Neural cell (in vitro differentiated cells): ENCODE measurements around the gene ADORA2A. TPM values are rescaled to one million over a fixed set of nuclear protein-coding genes. Genes with fewer than 3 reads are reported as not detected.

Experiments
- H2AFZ ChIP-seq: fragments of 200-600, 300-800 bp; sonication (generic), shearing (Covaris generic); 2 replicates; pipeline ENCODE4 v1.6.0; 2014; ENCODE audit warnings: low read depth, mild to moderate bottlenecking, antibody characterized with exemption, low read length, moderate library complexity
- H3F3A ChIP-seq: fragments of 200-600 bp; shearing (Covaris generic); 2 replicates; pipeline ENCODE4 v1.6.1; 2016; ENCODE audit warnings: mild to moderate bottlenecking, moderate library complexity, mixed read lengths, antibody characterized with exemption, low read length; ENCODE audit not compliant: insufficient read depth, poor library complexity, severe bottlenecking
- H3K27ac ChIP-seq: fragments of 200-600, 300-800 bp; sonication (generic), shearing (Covaris generic); 2 replicates; pipeline ENCODE4 v1.5.1; 2014; ENCODE audit warnings: mild to moderate bottlenecking, low read length, moderate library complexity
- H3K27me3 ChIP-seq: fragments of 300-800, 200-600 bp; sonication (generic), shearing (Covaris generic); 2 replicates; pipeline ENCODE4 v1.6.0; 2014; ENCODE audit warnings: mild to moderate bottlenecking, low read depth, low read length, moderate library complexity; ENCODE audit not compliant: insufficient read depth
- H3K36me3 ChIP-seq: fragments of 300-800, 200-600 bp; sonication (generic), shearing (Covaris generic); 2 replicates; pipeline ENCODE4 v1.5.1; 2014; ENCODE audit warnings: mild to moderate bottlenecking, antibody characterized with exemption, low read length, moderate library complexity; ENCODE audit not compliant: insufficient read depth
- H3K4me2 ChIP-seq: fragments of 300-800, 200-600 bp; sonication (generic), shearing (Covaris generic); 2 replicates; pipeline ENCODE4 v1.6.0; 2014; ENCODE audit warnings: mild to moderate bottlenecking, low read length
- H3K4me3 ChIP-seq: fragments of 300-800, 200-600 bp; sonication (generic), shearing (Covaris generic); 2 replicates; pipeline ENCODE4 v1.5.1; 2014; ENCODE audit warnings: mild to moderate bottlenecking, low read length, moderate library complexity
- H3K79me2 ChIP-seq: fragments of 200-600 bp; shearing (Covaris generic); replicated peaks from 2 replicates; pipeline ENCODE4 v1.6.0; 2014; ENCODE audit warnings: mild to moderate bottlenecking, low read length, moderate library complexity; ENCODE audit not compliant: insufficient read depth
- H3K9ac ChIP-seq: fragments of 300-800, 200-600 bp; sonication (generic), shearing (Covaris generic); 2 replicates; pipeline ENCODE4 v1.6.1; 2016; ENCODE audit warnings: mild to moderate bottlenecking, low read length, mixed read lengths
- H3K9me2 ChIP-seq: fragments of 200-600 bp; shearing (Covaris generic); 2 replicates; pipeline ENCODE4 v1.6.1; 2016; ENCODE audit warnings: mild to moderate bottlenecking, low read length, mixed read lengths; ENCODE audit not compliant: insufficient read depth
- H3K9me3 ChIP-seq: fragments of 200-600, 300-800 bp; sonication (generic), shearing (Covaris generic); 2 replicates; pipeline ENCODE4 v1.6.1; 2016; ENCODE audit warnings: mild to moderate bottlenecking, mixed run types, low read length, moderate library complexity, mixed read lengths
- H4K20me1 ChIP-seq: fragments of 200-600 bp; shearing (Covaris generic); 2 replicates; pipeline ENCODE4 v1.6.1; 2016; ENCODE audit warnings: mild to moderate bottlenecking, mixed run types; ENCODE audit not compliant: insufficient read depth
- EP300 ChIP-seq: fragments of 450-650 bp; conservative IDR thresholded peaks from 2 replicates; pipeline ENCODE4 v1.6.1; 2014; ENCODE audit warnings: antibody characterized with exemption, mild to moderate bottlenecking, moderate library complexity; ENCODE audit not compliant: poor library complexity, severe bottlenecking
- EZH2 ChIP-seq: fragments of 200-600, 300-800 bp; shearing (Covaris generic), sonication (generic); IDR thresholded peaks from 2 replicates; pipeline ENCODE4 v1.6.1; 2014; ENCODE audit warnings: antibody characterized with exemption, low read length, borderline replicate concordance, mild to moderate bottlenecking; ENCODE audit not compliant: insufficient read depth, poor library complexity, severe bottlenecking
- MXI1 ChIP-seq: fragments of 450-650 bp; conservative IDR thresholded peaks from 2 replicates; pipeline ENCODE4 v1.6.1; 2014; ENCODE audit warnings: antibody characterized with exemption, mild to moderate bottlenecking; ENCODE audit not compliant: poor library complexity, severe bottlenecking
- POLR2AphosphoS5 ChIP-seq: IDR thresholded peaks from 2 replicates; pipeline ENCODE4 v1.6.1; 2012
- RAD21 ChIP-seq: fragments of 450-650 bp; conservative IDR thresholded peaks from 2 replicates; pipeline ENCODE4 v1.6.1; 2014; ENCODE audit warnings: antibody characterized with exemption, mild to moderate bottlenecking, moderate library complexity
- SMC3 ChIP-seq: fragments of 450-650 bp; conservative IDR thresholded peaks from 2 replicates; pipeline ENCODE4 v1.6.1; 2014; ENCODE audit warnings: antibody characterized with exemption, mild to moderate bottlenecking, moderate library complexity; ENCODE audit not compliant: poor library complexity
- TAF1 ChIP-seq: IDR thresholded peaks from 2 replicates; pipeline ENCODE4 v1.6.1; 2012; ENCODE audit warnings: low read depth
- polyA plus RNA-seq: library from polyadenylated mRNA; depleted of rRNA; stranded (reverse); fragments of >200 nt; gene quantifications from 2 replicates; pipeline ENCODE4 v1.2.3, GENCODE V29; 2014
- TF ChIP-seq, protein P1 (sequence below): fragments of 450-650 bp; IDR thresholded peaks from 2 replicates; pipeline ENCODE4 v1.5.1; 2014; ENCODE audit warnings: antibody characterized with exemption, mild to moderate bottlenecking, moderate library complexity; ENCODE audit not compliant: poor library complexity, severe bottlenecking
- TF ChIP-seq, protein P2 (sequence below): IDR thresholded peaks from 2 replicates; pipeline ENCODE4 v1.6.1; 2012; ENCODE audit warnings: borderline replicate concordance

Gene ADORA2A
- polyA plus RNA-seq, 1 donor from 2014 or later: 2.9 TPM

DNA sequence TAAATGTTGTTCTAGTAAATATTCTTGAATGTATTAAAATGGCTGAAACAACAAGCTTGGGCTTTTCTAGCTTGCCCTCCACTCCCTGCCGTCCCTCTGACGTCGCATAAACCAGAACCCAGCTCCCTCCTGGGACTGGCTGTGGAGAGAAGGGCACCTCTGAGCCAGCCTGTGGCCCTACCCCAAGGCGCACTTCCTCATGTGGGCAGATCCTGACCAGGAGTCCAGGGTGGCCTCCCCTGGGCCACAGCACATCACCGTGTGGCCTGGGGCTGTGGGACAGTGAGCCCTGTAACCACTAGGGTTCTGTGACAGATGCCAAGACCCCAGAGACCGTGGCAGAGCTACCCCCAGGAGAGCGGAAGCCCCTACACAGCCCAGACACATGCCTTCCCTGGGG is 10.2 kb upstream of the ADORA2A start:
- Histone ChIP-seq H3K9me3 (no peaks in the 10 kb centered on the region), H3K27ac (no peak overlapping the region), H3K4me2 (no peak overlapping the region), H3K9me2 (no peaks in the 10 kb centered on the region), H2AFZ (no peak overlapping the region), H3K27me3 (no peaks in the 10 kb centered on the region), H3K79me2 (no peaks in the 10 kb centered on the region), H3K36me3 (no peaks in the 10 kb centered on the region), H3K4me3 (no peak overlapping the region), H3F3A (no peaks in the 10 kb centered on the region), H4K20me1 (no peaks in the 10 kb centered on the region), H3K9ac (no peak overlapping the region)
- TF ChIP-seq SMC3 (no peak), EZH2 (no peak), POLR2AphosphoS5 (no peak)
- TF ChIP-seq, protein P1, sequence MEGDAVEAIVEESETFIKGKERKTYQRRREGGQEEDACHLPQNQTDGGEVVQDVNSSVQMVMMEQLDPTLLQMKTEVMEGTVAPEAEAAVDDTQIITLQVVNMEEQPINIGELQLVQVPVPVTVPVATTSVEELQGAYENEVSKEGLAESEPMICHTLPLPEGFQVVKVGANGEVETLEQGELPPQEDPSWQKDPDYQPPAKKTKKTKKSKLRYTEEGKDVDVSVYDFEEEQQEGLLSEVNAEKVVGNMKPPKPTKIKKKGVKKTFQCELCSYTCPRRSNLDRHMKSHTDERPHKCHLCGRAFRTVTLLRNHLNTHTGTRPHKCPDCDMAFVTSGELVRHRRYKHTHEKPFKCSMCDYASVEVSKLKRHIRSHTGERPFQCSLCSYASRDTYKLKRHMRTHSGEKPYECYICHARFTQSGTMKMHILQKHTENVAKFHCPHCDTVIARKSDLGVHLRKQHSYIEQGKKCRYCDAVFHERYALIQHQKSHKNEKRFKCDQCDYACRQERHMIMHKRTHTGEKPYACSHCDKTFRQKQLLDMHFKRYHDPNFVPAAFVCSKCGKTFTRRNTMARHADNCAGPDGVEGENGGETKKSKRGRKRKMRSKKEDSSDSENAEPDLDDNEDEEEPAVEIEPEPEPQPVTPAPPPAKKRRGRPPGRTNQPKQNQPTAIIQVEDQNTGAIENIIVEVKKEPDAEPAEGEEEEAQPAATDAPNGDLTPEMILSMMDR: no peak

DNA sequence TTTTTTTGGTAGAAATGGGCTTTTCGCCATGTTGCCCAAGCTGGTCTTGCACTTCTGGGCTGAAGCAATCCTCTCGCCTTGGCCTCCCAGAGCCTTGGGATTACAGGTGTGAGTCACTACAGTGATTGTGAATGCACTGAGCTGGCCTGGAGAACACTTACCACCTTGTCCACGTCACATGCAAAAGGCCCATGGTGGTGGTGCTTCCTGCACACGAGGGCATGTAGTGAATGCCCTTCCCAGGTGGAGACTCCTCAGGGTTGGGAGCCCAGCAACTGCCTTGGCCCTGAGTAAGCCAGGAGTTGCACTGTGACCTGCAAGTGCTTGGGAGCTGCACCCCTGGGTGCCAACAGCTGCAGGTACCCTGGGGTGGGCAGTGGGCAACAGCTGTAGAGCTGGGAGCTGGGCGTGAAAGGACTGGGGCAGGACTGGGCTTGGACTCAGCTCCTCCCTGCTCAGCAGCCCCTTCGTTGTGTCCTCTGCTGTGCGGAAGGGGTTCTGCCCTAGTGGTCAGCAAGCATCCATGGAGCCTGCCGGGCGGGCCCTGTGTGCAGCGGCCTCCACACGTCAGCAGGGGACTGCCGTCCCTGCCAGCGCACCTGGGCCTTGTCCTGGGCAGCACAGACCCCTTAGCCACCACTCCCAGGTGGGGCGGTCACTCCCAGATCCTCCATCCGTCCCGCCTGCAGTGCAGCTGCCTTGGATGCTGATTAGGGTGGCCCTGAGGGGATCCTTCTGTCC is 9.3 kb upstream of the ADORA2A start:
- Histone ChIP-seq H3K27ac (no peak overlapping the region), H3K4me3 (no peak overlapping the region), H3F3A (no peaks in the 10 kb centered on the region), H3K27me3 (no peaks in the 10 kb centered on the region), H3K4me2 (no peak overlapping the region), H3K9ac (no peak overlapping the region), H3K9me2 (no peaks in the 10 kb centered on the region), H3K79me2 (no peaks in the 10 kb centered on the region), H4K20me1 (no peaks in the 10 kb centered on the region), H3K36me3 (no peaks in the 10 kb centered on the region), H3K9me3 (no peaks in the 10 kb centered on the region), H2AFZ (no peak overlapping the region)
- TF ChIP-seq MXI1 (no peak), RAD21 (no peak), TAF1 (no peak), EP300 (no peak), SMC3 (no peak), EZH2 (no peak), POLR2AphosphoS5 (no peak)
- TF ChIP-seq, protein P1: no peak
- TF ChIP-seq, protein P2, sequence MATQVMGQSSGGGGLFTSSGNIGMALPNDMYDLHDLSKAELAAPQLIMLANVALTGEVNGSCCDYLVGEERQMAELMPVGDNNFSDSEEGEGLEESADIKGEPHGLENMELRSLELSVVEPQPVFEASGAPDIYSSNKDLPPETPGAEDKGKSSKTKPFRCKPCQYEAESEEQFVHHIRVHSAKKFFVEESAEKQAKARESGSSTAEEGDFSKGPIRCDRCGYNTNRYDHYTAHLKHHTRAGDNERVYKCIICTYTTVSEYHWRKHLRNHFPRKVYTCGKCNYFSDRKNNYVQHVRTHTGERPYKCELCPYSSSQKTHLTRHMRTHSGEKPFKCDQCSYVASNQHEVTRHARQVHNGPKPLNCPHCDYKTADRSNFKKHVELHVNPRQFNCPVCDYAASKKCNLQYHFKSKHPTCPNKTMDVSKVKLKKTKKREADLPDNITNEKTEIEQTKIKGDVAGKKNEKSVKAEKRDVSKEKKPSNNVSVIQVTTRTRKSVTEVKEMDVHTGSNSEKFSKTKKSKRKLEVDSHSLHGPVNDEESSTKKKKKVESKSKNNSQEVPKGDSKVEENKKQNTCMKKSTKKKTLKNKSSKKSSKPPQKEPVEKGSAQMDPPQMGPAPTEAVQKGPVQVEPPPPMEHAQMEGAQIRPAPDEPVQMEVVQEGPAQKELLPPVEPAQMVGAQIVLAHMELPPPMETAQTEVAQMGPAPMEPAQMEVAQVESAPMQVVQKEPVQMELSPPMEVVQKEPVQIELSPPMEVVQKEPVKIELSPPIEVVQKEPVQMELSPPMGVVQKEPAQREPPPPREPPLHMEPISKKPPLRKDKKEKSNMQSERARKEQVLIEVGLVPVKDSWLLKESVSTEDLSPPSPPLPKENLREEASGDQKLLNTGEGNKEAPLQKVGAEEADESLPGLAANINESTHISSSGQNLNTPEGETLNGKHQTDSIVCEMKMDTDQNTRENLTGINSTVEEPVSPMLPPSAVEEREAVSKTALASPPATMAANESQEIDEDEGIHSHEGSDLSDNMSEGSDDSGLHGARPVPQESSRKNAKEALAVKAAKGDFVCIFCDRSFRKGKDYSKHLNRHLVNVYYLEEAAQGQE: no peak
